ENCODE measurements around the gene KLHL26.

The KLHL26 gene

DNA sequence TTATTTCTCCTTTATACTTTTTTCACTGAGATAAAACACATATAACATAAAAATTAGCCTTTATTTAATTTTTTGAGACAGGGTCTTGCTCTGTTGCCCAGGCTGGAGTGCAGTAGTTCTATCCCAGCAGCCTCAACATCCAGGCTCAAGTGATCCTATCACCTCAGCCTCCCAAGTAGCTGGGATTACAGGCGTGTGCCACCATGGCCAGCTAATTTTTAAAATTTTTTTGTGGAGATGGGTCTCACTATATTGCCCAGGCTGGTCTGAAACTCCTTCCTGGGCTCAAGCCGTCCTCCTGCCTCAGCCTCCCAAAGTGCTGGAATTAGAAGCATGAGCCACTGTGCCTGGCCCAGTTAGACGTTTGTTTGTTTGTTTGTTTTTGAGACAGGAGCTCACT is 75.1 kb downstream of the KLHL26 start:
- H3K4me1 ChIP-seq, result peaks cover 73% of the 10 kb centered on the region
- no peaks in the 10 kb centered on the region for H3K27me3 ChIP-seq
- H3K9me3 ChIP-seq, result peaks cover 3% of the 10 kb centered on the region; the same call in 1 of the 2 replicates
- TF ChIP-seq Cebpa-rat (IDR thresholded peaks at IDR 0.05), result no peak
- peaks cover 97% of the 10 kb centered on the region for H4K20me1 ChIP-seq
- H3K36me3 ChIP-seq, result peaks cover 19% of the 10 kb centered on the region; the same call in 1 of the 2 replicates
- H3K9ac ChIP-seq, result no peak overlapping the region
- H3K27ac ChIP-seq, result no peak overlapping the region
- H3K4me3 ChIP-seq, result no peak overlapping the region
- no peak overlapping the region for H3K4me2 ChIP-seq

DNA sequence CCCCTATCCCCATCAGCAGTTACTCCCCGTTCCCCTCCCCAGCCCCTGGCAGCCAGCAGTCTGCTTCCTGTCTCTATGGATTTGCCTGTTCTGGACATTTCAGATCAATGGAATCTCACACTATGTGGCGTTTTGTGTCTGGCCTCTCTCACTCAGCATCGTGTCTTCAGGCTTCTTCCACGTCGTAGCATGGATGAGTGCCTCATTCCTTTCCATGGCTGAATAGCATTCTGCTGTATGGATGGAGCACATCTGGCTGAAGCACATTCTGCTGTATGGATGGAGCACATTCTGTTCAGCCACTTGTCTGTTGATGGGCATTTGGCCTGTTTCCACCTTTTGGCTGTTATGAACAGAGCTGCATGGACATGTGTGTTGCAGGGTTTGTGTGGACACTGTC is 76.2 kb downstream of the KLHL26 start:
- no peak for TF ChIP-seq Cebpa-rat (IDR thresholded peaks at IDR 0.05)
- peaks cover 80% of the 10 kb centered on the region for H3K4me1 ChIP-seq
- H4K20me1 ChIP-seq, result peaks cover 99% of the 10 kb centered on the region
- no peaks in the 10 kb centered on the region for H3K27me3 ChIP-seq
- no peak overlapping the region for H3K4me3 ChIP-seq
- peaks cover 19% of the 10 kb centered on the region; the same call in 1 of the 2 replicates for H3K36me3 ChIP-seq
- no peak overlapping the region for H3K4me2 ChIP-seq
- no peak overlapping the region for H3K27ac ChIP-seq
- no peaks in the 10 kb centered on the region for H3K9me3 ChIP-seq
- no peak overlapping the region for H3K9ac ChIP-seq

DNA sequence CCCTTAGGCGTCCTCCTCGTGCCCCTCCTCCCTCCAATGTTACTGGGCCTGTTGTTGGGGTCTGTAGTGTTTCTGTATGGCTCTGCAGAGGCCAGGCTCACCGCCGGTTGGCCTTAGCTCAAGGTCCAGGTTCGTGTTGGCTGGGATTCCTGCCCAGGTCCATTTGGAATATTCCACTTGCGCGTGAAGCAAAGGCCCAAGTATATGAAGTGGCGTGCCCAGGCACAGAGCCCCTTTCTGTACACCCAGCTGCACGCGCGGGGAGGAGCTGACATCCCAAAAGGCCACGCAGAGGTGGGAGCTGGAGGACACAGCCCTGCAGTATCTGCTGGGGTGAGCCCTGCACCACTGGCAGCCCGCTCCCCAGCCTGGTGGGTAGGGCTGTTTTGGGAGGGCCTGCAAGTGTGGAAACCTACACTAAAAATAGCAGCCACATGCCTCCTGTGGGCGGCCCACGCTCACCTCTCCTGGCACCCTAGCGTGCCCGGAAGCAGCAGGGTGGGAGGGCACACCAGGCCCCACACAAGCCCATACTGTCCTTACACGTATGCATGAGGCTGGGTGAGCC is 76.8 kb downstream of the KLHL26 start:
- no peaks in the 10 kb centered on the region for H3K27me3 ChIP-seq
- H3K4me3 ChIP-seq, result no peak overlapping the region
- H3K9ac ChIP-seq, result no peak overlapping the region
- peaks cover 99% of the 10 kb centered on the region for H4K20me1 ChIP-seq
- H3K4me2 ChIP-seq, result peak overlapping the region; percentile 39
- H3K27ac ChIP-seq, result no peak overlapping the region
- H3K36me3 ChIP-seq, result peaks cover 19% of the 10 kb centered on the region; the same call in 1 of the 2 replicates
- TF ChIP-seq Cebpa-rat (IDR thresholded peaks at IDR 0.05), result no peak
- H3K4me1 ChIP-seq, result peaks cover 80% of the 10 kb centered on the region
- no peaks in the 10 kb centered on the region for H3K9me3 ChIP-seq

DNA sequence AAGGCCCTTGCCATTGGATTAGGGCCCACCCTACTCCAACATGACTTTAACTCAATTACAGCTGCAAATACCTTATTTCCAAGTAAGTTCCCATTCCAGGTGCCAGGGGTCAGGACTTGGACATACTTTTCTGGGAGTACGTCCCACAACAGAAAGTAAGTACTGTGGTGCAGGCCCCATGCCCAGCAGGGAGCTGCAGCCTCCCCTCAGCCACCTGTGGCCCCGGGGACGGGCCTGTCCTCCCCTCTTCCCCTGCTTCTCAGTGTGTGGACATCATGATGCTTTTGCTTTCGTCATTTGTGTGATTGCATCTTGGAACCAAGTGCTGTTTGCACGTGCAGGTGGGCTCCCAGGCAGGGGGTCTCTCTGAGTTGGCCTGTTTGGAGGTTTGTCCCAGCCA is 78.6 kb downstream of the KLHL26 start:
- H3K4me2 ChIP-seq, result peak overlapping the region; percentile 40
- no peak for TF ChIP-seq Cebpa-rat (IDR thresholded peaks at IDR 0.05)
- no peak overlapping the region for H3K9ac ChIP-seq
- H3K27me3 ChIP-seq, result no peaks in the 10 kb centered on the region
- no peak overlapping the region for H3K4me3 ChIP-seq
- H3K4me1 ChIP-seq, result peaks cover 80% of the 10 kb centered on the region
- H4K20me1 ChIP-seq, result peaks cover 98% of the 10 kb centered on the region
- H3K9me3 ChIP-seq, result no peaks in the 10 kb centered on the region
- no peak overlapping the region for H3K27ac ChIP-seq
- H3K36me3 ChIP-seq, result peaks cover 19% of the 10 kb centered on the region; the same call in 1 of the 2 replicates

DNA sequence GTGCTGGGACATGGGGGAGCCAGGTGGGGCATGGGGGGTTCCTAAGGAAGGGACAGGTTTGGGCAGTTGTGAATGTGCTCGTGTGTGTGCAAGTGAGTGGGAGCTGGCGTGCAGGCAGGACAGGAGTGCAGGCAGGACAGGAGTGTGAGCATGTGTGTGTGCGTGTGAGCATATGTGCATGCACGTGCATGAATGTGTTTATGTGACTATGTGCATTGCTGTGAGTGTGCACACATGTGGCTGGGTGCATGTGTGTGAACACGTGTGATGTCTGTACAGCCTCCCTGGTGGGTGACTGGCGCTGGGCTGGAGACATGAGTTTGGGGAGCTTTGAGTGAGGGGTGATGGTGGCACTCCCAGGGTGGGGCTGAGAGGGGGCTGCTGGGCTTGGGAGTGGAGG is 80.0 kb downstream of the KLHL26 start:
- Histone ChIP-seq H4K20me1 (peaks cover 98% of the 10 kb centered on the region), H3K4me1 (peaks cover 76% of the 10 kb centered on the region), H3K9ac (no peak overlapping the region), H3K36me3 (peaks cover 20% of the 10 kb centered on the region; the same call in 1 of the 2 replicates), H3K4me3 (no peak overlapping the region), H3K27me3 (no peaks in the 10 kb centered on the region), H3K27ac (peak overlapping the region; percentile 60; the same call in 1 of the 2 replicates), H3K9me3 (no peaks in the 10 kb centered on the region), H3K4me2 (peak overlapping the region; percentile 71)
- TF ChIP-seq Cebpa-rat (IDR thresholded peaks at IDR 0.05), result no peak

DNA sequence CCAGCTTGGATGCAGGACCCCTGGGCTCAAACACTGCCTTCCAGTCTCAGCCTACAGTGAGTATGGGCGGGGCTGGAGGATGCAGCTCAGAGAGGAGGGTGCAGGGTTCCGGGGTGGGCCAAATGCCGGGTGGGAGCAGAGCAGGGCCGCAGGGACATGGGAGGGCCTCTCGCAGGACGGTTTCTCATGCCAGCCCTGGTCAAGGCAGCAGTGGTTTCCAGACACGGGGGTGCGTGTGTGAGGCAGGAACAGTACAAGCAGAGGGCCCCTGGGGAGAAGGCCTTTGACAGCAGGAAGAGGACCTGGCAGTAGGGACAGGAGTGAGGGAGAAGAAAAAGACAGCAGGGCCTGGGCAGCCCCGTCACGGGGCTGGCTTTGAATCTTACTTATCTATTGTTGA is 80.8 kb downstream of the KLHL26 start:
- Histone ChIP-seq H3K36me3 (peaks cover 27% of the 10 kb centered on the region; the same call in 1 of the 2 replicates), H3K4me3 (no peak overlapping the region), H4K20me1 (peaks cover 99% of the 10 kb centered on the region), H3K9me3 (no peaks in the 10 kb centered on the region), H3K27me3 (no peaks in the 10 kb centered on the region), H3K27ac (peak overlapping the region; percentile 60), H3K4me2 (peak overlapping the region; percentile 71), H3K9ac (peak overlapping the region; percentile 39), H3K4me1 (peaks cover 76% of the 10 kb centered on the region)
- TF ChIP-seq Cebpa-rat (IDR thresholded peaks at IDR 0.05), result no peak

DNA sequence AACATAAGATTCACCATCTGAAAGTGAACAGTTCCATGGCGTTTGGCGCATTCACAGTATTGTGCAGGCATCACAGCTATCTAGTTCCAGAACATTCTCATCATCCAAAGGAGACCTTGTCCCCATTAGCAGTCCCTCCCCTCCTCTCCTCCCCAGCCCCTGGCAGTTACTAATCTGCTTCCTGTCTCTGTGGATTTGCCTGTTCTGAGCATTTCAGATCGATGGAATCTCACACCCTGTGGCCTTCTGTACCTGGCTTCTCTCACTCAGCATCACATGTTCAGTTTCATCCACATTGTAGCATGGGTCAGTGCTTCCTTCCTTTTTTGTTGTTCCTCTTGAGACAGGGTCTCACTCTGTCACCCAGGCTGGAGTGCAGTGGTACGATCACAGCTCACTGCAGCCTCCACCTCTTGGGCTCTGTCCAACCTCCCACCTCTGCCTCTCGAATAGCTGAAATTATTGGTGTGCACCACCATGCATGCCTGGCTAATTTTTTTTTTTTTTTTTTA is 81.2 kb downstream of the KLHL26 start:
- no peak for TF ChIP-seq Cebpa-rat (IDR thresholded peaks at IDR 0.05)
- peaks cover 99% of the 10 kb centered on the region for H4K20me1 ChIP-seq
- H3K4me3 ChIP-seq, result no peak overlapping the region
- no peaks in the 10 kb centered on the region for H3K27me3 ChIP-seq
- H3K9me3 ChIP-seq, result no peaks in the 10 kb centered on the region
- H3K36me3 ChIP-seq, result peaks cover 28% of the 10 kb centered on the region; the same call in 1 of the 2 replicates
- H3K9ac ChIP-seq, result peak overlapping the region; percentile 39; the same call in 1 of the 2 replicates
- H3K4me1 ChIP-seq, result peaks cover 74% of the 10 kb centered on the region
- H3K27ac ChIP-seq, result peak overlapping the region; percentile 60; the same call in 1 of the 2 replicates
- H3K4me2 ChIP-seq, result peak overlapping the region; percentile 71

DNA sequence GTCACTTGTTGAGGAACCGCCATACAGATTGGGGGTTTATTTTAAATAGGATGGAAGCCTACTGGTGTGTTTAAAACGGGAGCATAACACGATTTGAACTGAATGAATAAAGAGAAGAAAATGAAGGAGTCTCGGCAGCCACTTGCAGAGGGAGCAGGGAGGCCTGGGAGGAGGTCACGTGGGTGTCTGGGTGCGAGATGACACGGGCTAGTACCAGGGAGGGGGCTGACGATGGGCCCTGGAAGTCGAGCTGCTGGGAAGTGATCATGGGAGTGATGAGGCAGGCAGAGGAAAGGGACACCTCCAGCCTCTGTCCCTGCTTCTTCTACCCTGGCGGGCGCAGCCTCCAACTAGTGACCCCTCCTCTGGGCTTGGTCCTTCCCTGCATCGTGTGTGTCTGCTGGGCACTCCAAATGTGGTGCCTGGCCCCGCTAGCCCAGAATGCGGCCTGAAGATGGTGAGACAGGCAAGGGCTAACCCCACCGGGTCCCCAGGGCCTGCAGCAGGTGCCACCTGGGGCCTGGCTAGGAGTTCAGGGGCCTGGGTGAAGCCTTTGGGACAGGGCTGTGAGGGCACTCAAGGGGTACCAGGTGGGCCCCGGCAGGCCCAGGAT is 82.1 kb downstream of the KLHL26 start:
- no peak overlapping the region for H3K4me3 ChIP-seq
- no peak overlapping the region for H3K9ac ChIP-seq
- peaks cover 22% of the 10 kb centered on the region; the same call in 1 of the 2 replicates for H3K36me3 ChIP-seq
- no peaks in the 10 kb centered on the region for H3K27me3 ChIP-seq
- peaks cover 99% of the 10 kb centered on the region for H4K20me1 ChIP-seq
- H3K4me2 ChIP-seq, result peak overlapping the region; percentile 71
- 0 out of 2 replicates have a peak overlapping the region, but pooled peaks have one; percentile 44 for H3K27ac ChIP-seq
- no peak for TF ChIP-seq Cebpa-rat (IDR thresholded peaks at IDR 0.05)
- peaks cover 73% of the 10 kb centered on the region for H3K4me1 ChIP-seq
- no peaks in the 10 kb centered on the region for H3K9me3 ChIP-seq

DNA sequence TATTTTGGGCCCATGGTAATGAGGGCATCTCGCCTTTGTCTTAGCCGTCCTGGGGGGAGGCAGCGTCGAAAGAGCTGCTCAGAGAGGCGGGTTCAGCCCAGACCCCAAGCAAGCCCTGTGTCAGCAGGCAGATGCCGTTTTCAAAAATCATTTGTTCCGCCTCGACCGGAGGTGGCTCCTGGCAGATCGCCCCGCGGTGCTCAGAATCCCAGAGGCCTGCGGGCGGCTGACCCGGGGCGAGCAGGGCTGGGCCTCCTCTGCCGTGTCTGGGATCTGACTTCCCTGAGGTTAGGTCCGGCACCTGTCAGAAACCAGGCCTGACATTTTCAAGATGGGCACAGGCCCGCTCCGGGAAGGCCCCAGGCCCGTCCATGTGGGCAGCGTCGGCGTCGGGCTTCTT is 82.7 kb downstream of the KLHL26 start:
- H3K4me2 ChIP-seq, result peak overlapping the region; percentile 71
- H3K36me3 ChIP-seq, result peaks cover 22% of the 10 kb centered on the region; the same call in 1 of the 2 replicates
- H3K9ac ChIP-seq, result no peak overlapping the region
- H4K20me1 ChIP-seq, result peaks cover 99% of the 10 kb centered on the region
- H3K27ac ChIP-seq, result no peak overlapping the region
- TF ChIP-seq Cebpa-rat (IDR thresholded peaks at IDR 0.05), result no peak
- H3K4me1 ChIP-seq, result peaks cover 77% of the 10 kb centered on the region
- no peaks in the 10 kb centered on the region for H3K9me3 ChIP-seq
- H3K27me3 ChIP-seq, result no peaks in the 10 kb centered on the region
- no peak overlapping the region for H3K4me3 ChIP-seq
